Activated T-cell treated with anti-CD3 and anti-CD28 coated beads, Interleukin-2, amount 50 U/mL, for 48 hours (primary cell): ENCODE results near the gene POFUT2.
"Not testable (repeated sequence)": the region's sequence is repeated elsewhere in the genome, so short reads cannot be mapped to it uniquely, and the experiment has no call there.

Source experiments
- DNase-seq, 2 experiments: peaks; one replicate each; pipeline ENCODE4 v3.0.0-alpha.2; 2020

Gene POFUT2

GRCh38 chr21:45309987-45310381 is 22.3 kb upstream of the POFUT2 start:
- no peak for DNase-seq

- peak; percentile 69 to 74 for DNase-seq
These were observed 21.6 kb upstream of the POFUT2 start for GRCh38 chr21:45309069-45309986.

- no peak for DNase-seq
These were observed 20.7 kb upstream of the POFUT2 start for GRCh38 chr21:45308194-45309068.

GRCh38 chr21:45307597-45308158 is 20.0 kb upstream of the POFUT2 start:
- DNase-seq, result not testable (repeated sequence)

- no peak for DNase-seq
These were observed 19.3 kb upstream of the POFUT2 start for GRCh38 chr21:45306832-45307571.

GRCh38 chr21:45306453-45306831 is 18.7 kb upstream of the POFUT2 start:
- no peak for DNase-seq

GRCh38 chr21:45305836-45306235 is 18.1 kb upstream of the POFUT2 start:
- DNase-seq, result no peak

GRCh38 chr21:45304945-45305344 is 17.2 kb upstream of the POFUT2 start:
- DNase-seq, result no peak

GRCh38 chr21:45304476-45304830 is 16.8 kb upstream of the POFUT2 start:
- DNase-seq, result no peak

- DNase-seq, result no peak
These were observed 16.2 kb upstream of the POFUT2 start for GRCh38 chr21:45303751-45304475.

- DNase-seq, result no peak
These were observed 15.5 kb upstream of the POFUT2 start for GRCh38 chr21:45303091-45303615.

- peak; percentile 61 to 63 for DNase-seq
These were observed 14.7 kb upstream of the POFUT2 start for GRCh38 chr21:45302082-45303061.

GRCh38 chr21:45301521-45302081 is 13.9 kb upstream of the POFUT2 start:
- no peak for DNase-seq

GRCh38 chr21:45300786-45301520 is 13.3 kb upstream of the POFUT2 start:
- DNase-seq, result no peak

- DNase-seq, result no peak
These were observed 12.4 kb upstream of the POFUT2 start for GRCh38 chr21:45299864-45300785.

- DNase-seq, result no peak
These were observed 11.6 kb upstream of the POFUT2 start for GRCh38 chr21:45299026-45299863.

- no peak for DNase-seq
These were observed 10.2 kb upstream of the POFUT2 start for GRCh38 chr21:45297869-45298268.
